Stomach (tissue), 9 donors: ENCODE measurements around the gene IGDCC3. TPM values are rescaled to one million over a fixed set of nuclear protein-coding genes. Genes with fewer than 3 reads are reported as not detected.

Experiments used
- DNase-seq, 2 donors: peaks; one replicate each; pipeline versions ENCODE4 v3.0.0 to v3.0.0-alpha.2; 2013 to 2019
- H3K27ac ChIP-seq, 5 donors: fragments of 200-600 bp in 4 of 5; sonication (generic) in 4 of 5; one replicate each; pipeline ENCODE4 v1.5.1; 2013 to 2019; ENCODE audit warnings: mild to moderate bottlenecking in 1 of 5, moderate library complexity in 1 of 5
- H3K27me3 ChIP-seq, 3 donors: fragments of 200-600 bp; sonication (generic); one replicate each; pipeline ENCODE4 v1.5.1; 2017 to 2019; ENCODE audit warnings: mixed run types in 1 of 3
- H3K36me3 ChIP-seq, 4 donors: fragments of 200-600 bp; sonication (generic); 1 replicate in 3 of 4; 2 replicates in 1 of 4; pipeline ENCODE4 v1.5.1; 2016 to 2019
- H3K4me1 ChIP-seq, 4 donors: fragments of 200-600 bp; sonication (generic); one replicate each; pipeline ENCODE4 v1.5.1; 2016 to 2019
- H3K4me3 ChIP-seq, 4 donors: fragments of 200-600 bp; sonication (generic) in 3 of 4; one replicate each; pipeline ENCODE4 v1.5.1; 2016 to 2019; ENCODE audit warnings: mild to moderate bottlenecking in 1 of 4
- H3K9me3 ChIP-seq, 4 donors: fragments of 200-600 bp; sonication (generic); one replicate each; pipeline ENCODE4 v1.5.1; 2016 to 2019
- EP300 ChIP-seq: sonication (generic); formaldehyde crosslinking; IDR thresholded peaks from one replicate; pipeline ENCODE4 v1.6.1; 2017; ENCODE audit warnings: antibody characterized with exemption
- POLR2A ChIP-seq, 4 donors: fragments of 450-650 bp; IDR thresholded peaks; one replicate each; pipeline ENCODE4 v1.6.1; 2016; ENCODE audit warnings: antibody characterized with exemption in 4 of 4, control low read depth in 2 of 4, mild to moderate bottlenecking in 1 of 4, moderate library complexity in 1 of 4
- POLR2AphosphoS5 ChIP-seq, 3 donors: sonication (generic); formaldehyde crosslinking; IDR thresholded peaks; one replicate each; pipeline ENCODE4 v1.6.1; 2016; ENCODE audit warnings: antibody characterized with exemption in 3 of 3
- WGBS, 5 donors: extraction: QIAGEN DNeasy Blood & Tissue Kit in 3 of 5; methylation state at CpG; one replicate each; pipeline versions ENCODE4 v1.1.5 to v1.1.7; 2013 to 2018; 5-methylcytosine and 5-hydroxymethylcytosine counted together
- intact Hi-C: fragments of 100-400 bp; cut with DNase I; formaldehyde crosslinking; loops from one replicate; pipeline ENCODE4 v1.15.1; 2023; ENCODE audit warnings: low total_unique reads
- polyA plus RNA-seq, 3 donors: library from polyadenylated mRNA; stranded (reverse); fragments of 200-250 nt; gene quantifications; one replicate each; pipeline ENCODE4 v1.2.3, GENCODE V29; 2013
- total RNA-seq, 5 donors: library from RNA; depleted of rRNA; stranded (reverse); fragments of >200 nt; gene quantifications; one replicate each; pipeline versions ENCODE4 v1.1.0 to v1.2.3, GENCODE V29; 2014 to 2016
- TF ChIP-seq, protein P1 (sequence below), 7 experiments: fragments of 450-650 bp in 4 of 7; fragments of 200-600 bp in 3 of 7; sonication (generic) in 3 of 7; IDR thresholded peaks; one replicate each; pipeline ENCODE4 v1.5.1; 2016 to 2019; ENCODE audit warnings: antibody characterized with exemption in 7 of 7, control low read depth in 2 of 7, mild to moderate bottlenecking in 1 of 7
- donor health status: healthy with polysubstance abuse.
- donor health status: Bipolar disorder and iron deficiency.
- donor health status: healthy.

Gene IGDCC3
- total and polyA plus RNA-seq, 8 donors = 0.08 to 5.8 (median 0.89) TPM; not detected in 4

DNA sequence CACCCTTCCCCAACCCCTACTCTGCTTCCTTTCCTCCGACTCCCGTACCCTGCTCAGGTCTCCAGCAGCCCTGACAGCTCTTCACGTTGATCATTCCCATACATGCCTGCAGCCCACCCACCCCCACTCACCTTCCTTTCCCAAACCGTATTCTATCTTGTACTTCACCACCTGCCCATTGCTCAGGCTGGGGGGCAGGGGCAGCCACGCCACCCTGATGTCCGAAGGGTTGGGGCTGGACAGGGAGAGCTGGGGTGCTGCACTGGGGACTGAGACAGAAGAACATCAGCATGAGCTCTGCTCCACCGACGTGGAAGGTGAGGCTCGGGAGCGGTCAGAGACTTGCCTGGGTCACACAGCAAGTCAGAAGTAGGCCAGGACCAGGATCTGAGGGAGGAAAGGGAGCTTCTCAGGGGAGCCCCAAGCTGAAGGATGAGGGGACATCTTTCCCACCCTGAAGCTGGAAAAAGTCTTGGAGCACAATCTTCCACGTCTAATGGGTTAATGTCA lies 16.5 kb upstream of the IGDCC3 start:
- TF ChIP-seq POLR2AphosphoS5 (IDR thresholded peaks at IDR 0.05) (no peak), POLR2A (IDR thresholded peaks at IDR 0.05) (no peak)
- TF ChIP-seq, protein P1, sequence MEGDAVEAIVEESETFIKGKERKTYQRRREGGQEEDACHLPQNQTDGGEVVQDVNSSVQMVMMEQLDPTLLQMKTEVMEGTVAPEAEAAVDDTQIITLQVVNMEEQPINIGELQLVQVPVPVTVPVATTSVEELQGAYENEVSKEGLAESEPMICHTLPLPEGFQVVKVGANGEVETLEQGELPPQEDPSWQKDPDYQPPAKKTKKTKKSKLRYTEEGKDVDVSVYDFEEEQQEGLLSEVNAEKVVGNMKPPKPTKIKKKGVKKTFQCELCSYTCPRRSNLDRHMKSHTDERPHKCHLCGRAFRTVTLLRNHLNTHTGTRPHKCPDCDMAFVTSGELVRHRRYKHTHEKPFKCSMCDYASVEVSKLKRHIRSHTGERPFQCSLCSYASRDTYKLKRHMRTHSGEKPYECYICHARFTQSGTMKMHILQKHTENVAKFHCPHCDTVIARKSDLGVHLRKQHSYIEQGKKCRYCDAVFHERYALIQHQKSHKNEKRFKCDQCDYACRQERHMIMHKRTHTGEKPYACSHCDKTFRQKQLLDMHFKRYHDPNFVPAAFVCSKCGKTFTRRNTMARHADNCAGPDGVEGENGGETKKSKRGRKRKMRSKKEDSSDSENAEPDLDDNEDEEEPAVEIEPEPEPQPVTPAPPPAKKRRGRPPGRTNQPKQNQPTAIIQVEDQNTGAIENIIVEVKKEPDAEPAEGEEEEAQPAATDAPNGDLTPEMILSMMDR (IDR thresholded peaks at IDR 0.05) = no peak
- H3K9me3 ChIP-seq = no peaks in the 10 kb centered on the region
- H3K27me3 ChIP-seq = peaks cover 0 to 74% (median 45%) of the 10 kb centered on the region in 3 donors
- no peak overlapping the region for H3K4me3 ChIP-seq
- H3K4me1 ChIP-seq = peaks cover 0 to 16% (median 11%) of the 10 kb centered on the region in 4 donors
- H3K36me3 ChIP-seq = no peaks in the 10 kb centered on the region
- no peak overlapping the region for H3K27ac ChIP-seq
- intact Hi-C loops = no loop called here
- no peak for DNase-seq
- 73 to 88% (median 82%) methylated on average over 9 to 11 of the region's 11 CpGs for WGBS, 5 donors

- Histone ChIP-seq H3K36me3 (no peaks in the 10 kb centered on the region), H3K27ac (no peak overlapping the region), H3K9me3 (no peaks in the 10 kb centered on the region), H3K4me1 (peaks cover 0 to 16% (median 11%) of the 10 kb centered on the region in 4 donors), H3K4me3 (no peak overlapping the region), H3K27me3 (peaks cover 0 to 76% (median 52%) of the 10 kb centered on the region in 3 donors)
- intact Hi-C loops = no loop called here
- no peak for DNase-seq
- 82 to 89% (median 85%) methylated on average over 8 of the region's 8 CpGs for WGBS, 5 donors
- TF ChIP-seq, protein P1 (IDR thresholded peaks at IDR 0.05) = no peak
- TF ChIP-seq POLR2A (IDR thresholded peaks at IDR 0.05) (no peak), EP300 (no peak), POLR2AphosphoS5 (IDR thresholded peaks at IDR 0.05) (no peak)
Measured at GRCh38 chr15:65393557-65393956, 15.8 kb upstream of the IGDCC3 start.

GRCh38 chr15:65393091-65393490 lies 15.3 kb upstream of the IGDCC3 start:
- no peaks in the 10 kb centered on the region for H3K36me3 ChIP-seq

DNA sequence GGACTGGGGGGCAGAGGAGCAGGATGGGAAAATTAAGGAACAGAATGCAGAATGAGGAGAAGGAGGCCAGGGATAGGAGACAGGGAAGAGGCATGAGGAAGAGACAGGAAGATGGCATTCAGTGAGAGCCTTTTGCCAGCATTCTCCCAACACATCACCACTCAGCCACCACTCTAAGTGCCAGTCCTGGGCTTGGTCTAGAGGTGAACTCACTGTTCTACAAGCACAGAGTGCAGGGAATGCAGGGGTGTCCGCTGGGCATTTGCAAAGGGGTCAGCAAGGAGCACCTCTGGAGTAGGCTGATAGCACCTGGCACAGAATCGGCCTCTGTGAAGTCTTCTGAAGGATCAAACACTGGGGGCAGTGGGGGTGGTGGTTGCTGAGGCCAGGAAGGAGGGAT lies 14.6 kb upstream of the IGDCC3 start:
- Histone ChIP-seq H3K27ac (no peak overlapping the region), H3K4me1 (peaks cover 0 to 16% (median 11%) of the 10 kb centered on the region in 4 donors), H3K27me3 (peaks cover 0 to 70% (median 54%) of the 10 kb centered on the region in 3 donors), H3K36me3 (no peaks in the 10 kb centered on the region), H3K4me3 (no peak overlapping the region), H3K9me3 (no peaks in the 10 kb centered on the region)
- no peak for TF ChIP-seq POLR2A (IDR thresholded peaks at IDR 0.05)
- no peak for TF ChIP-seq POLR2AphosphoS5 (IDR thresholded peaks at IDR 0.05)
- TF ChIP-seq, protein P1 (IDR thresholded peaks at IDR 0.05) = no peak
- no peak for TF ChIP-seq EP300
- no peak for DNase-seq
- WGBS, 5 donors = 70 to 83% (median 82%) methylated on average over 2 of the region's 2 CpGs
- intact Hi-C loops = no loop called here

More at GRCh38 chr15:65393091-65393490, 15.3 kb upstream of the IGDCC3 start:
- WGBS, 5 donors = 83 to 94% (median 88%) methylated on average over 13 of the region's 13 CpGs
- Histone ChIP-seq H3K4me1 (peaks cover 0 to 16% (median 11%) of the 10 kb centered on the region in 4 donors), H3K4me3 (no peak overlapping the region), H3K9me3 (no peaks in the 10 kb centered on the region), H3K27ac (no peak overlapping the region), H3K27me3 (peaks cover 0 to 77% (median 54%) of the 10 kb centered on the region in 3 donors)
- intact Hi-C loops = no loop called here
- TF ChIP-seq, protein P1 (IDR thresholded peaks at IDR 0.05) = no peak
- TF ChIP-seq EP300 (no peak), POLR2A (IDR thresholded peaks at IDR 0.05) (no peak), POLR2AphosphoS5 (IDR thresholded peaks at IDR 0.05) (no peak)
- no peak for DNase-seq
